Raji (cell line): Measurements from ENCODE around the gene CLEC1A.

Experiments used
- POLR2A ChIP-seq: IDR thresholded peaks from 2 replicates; pipeline ENCODE4 v1.6.1; 2011; ENCODE audit warnings: low read depth, low read length, control low read depth; ENCODE audit not compliant: insufficient read depth

The CLEC1A gene

DNA sequence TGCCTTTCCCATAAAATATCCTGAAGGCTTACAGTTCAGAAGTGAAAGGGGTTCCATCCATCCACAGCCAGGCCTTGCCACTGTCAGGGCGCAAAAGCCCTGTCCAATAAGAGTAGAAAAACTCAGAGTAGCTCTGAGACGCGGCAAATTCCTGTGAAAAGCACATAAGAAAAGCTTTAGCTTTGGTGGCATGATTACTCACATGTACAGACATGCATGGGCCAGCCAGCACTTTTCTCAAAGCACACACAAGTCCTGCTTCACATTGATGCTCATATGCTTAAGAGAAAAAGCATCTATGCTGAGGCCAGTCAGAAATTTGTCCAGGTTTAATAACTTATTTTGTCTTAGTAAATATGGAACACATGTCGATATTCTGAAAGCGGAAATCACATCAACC, 25.5 kb downstream of the CLEC1A start:
- no peak for TF ChIP-seq POLR2A

DNA sequence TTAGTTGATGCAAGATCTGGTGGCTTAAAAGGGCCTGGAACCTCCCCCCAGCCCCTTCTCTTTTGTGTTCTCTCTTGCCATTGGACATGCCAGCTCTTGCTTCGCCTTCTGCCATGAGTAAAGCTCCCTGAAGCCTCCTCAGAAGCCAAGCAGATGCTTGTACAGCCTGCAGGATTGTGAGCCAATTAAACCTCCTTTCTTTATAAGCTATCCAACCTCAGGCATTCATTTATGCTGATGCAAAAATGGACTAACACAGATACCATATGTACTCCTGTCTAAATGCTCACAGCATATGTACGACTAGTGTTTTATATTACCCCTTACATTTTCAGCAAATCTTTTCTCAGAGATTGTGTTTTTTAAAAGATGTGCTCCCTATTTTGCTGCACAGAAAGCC, 26.7 kb downstream of the CLEC1A start:
- TF ChIP-seq POLR2A: no peak

DNA sequence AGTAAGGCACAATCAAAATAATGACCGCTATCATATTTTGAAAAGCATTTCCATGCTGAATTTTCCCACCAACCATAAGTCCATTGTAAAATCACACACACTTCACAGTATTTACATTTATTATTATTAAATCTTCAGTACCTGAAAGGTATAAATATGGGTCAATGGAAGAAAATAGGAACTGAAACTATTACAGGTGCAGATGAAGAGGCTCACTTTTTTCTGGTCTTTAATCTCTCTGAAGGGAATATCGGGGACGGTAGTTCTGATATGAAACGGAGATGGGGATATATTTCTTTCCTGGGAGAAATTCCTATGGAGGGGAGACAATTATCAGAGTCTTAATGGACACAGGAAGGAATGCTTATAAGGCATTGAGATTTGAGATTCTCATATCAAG, 28.4 kb downstream of the CLEC1A start:
- no peak for TF ChIP-seq POLR2A

DNA sequence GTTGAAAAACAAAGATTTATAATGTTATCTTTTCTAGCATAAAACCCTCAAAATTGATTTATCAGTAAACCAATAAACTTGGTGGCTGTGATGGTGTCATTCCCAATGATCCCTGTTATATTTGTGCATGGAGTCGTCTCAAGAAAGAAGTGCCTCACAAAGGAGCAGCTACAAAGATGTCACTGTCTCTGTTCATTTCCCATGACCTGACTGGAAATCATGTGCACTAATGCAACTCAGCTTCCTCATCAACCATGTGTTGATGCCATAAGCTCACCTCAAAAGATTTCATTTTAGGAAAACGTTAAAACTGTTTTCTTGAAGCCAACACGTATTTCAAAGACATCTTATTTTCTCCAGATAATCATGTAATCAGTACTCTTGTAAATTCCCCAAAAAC, 28.8 kb downstream of the CLEC1A start:
- TF ChIP-seq POLR2A: no peak

DNA sequence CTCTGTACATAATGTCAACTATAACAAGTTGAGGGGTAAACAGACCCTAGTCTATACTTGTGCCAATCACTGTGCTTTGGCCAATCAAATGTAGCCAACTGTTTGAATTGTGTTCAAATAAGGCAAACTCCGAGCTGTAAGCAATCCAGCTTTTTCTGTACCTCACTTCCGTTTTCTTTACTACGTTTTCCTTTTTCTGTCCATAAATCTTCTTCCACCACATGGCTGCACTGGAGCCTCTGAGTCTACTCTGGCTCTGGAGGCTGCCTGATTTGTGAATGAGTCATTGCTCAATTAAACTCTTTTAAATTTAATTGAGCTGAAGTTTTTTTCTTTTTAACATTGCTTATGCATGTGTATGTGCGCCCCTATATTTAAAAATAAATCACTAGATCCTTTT, 29.7 kb downstream of the CLEC1A start:
- no peak for TF ChIP-seq POLR2A

DNA sequence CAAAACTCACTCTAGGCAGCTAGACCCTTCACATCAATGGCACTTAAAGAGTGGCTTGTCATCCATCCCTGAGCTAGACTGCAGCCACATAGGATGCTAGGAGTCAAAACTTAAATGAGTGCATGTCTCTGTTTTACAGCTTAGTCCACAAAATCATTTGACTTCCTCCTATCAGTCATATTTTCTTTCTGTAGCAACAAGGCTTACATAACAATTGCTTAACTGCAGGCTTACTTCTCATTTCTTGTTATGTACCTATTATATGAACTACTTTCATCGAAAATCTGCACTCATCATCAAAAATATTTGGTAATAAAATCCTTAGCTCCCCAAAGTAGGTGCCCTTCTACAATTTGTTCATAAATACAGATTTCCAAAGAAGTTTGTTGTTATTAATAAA, 30.1 kb downstream of the CLEC1A start:
- no peak for TF ChIP-seq POLR2A

DNA sequence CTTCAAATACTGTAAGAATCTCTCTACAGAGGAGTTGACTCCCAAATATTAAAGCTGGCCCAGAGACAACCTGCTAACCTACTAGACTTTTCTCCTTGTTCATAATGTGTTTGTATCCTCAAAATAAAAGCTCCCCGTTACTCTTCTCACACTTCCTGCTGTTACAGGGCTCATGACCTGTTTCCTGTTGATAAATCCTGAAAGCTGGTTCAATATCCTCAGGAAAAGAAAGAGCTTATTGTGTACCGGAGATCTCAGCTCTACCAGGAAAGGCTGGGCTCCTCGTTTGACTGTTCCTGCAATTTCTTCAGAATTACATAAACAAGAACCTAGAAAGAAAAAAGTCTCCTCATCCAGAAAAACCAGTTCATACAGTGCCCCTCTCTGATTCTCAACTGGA, 30.8 kb downstream of the CLEC1A start:
- no peak for TF ChIP-seq POLR2A

DNA sequence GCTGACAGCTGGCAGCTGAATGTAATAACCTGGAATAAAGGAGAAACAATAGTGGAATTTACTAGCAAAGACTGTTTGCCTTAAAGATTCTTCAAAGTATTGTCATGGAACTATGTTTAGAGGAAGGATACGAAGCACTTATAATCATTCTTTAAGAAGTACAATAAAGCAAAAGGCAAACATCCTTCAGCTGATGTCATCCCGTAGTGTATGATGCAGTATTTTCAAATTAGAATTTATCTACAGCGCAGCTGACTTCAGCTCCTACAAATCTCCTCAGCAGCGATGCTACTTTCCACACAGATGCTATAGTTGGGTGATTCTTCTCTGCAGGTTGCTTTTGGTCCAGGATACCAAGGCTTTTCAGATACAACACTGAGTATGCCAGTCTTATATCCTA, 31.5 kb downstream of the CLEC1A start:
- TF ChIP-seq POLR2A: no peak

DNA sequence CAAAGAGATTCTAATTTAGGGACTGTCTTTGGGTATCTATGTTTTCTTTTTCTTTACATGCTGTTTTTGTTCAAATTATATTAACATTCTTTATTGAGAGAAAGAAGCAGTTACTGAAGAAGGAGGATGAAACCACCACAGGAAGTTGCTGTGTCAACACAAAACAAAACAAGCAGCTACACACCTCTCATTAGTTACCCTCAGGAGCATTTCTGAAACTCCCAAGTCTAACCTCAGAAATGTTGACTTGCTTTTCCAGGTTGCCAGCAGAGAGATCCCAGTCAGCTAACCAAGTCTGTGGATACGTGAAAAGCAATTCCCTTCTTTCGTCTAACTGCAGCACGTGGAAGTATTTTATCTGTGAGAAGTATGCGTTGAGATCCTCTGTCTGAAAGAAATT, 33.5 kb downstream of the CLEC1A start:
- no peak for TF ChIP-seq POLR2A

DNA sequence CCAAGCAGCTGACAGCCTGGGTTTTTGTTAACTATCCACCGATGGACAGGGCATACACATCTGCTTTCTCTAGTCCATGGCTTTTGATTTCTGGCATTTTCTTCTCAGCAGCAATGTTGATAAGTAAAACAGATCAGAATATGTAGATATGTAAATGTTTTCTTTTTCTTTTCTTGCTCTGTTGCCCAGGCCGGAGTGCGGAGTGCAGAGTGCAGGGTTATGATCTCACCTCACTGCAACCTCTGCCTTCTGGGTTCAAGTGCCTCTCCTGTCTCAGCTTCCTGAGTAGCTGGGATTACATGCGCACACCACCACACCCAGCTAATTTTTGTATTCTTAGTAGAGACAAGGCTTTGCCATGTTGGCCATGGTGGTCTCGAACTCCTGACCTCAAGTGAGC, 40.4 kb downstream of the CLEC1A start:
- no peak for TF ChIP-seq POLR2A

DNA sequence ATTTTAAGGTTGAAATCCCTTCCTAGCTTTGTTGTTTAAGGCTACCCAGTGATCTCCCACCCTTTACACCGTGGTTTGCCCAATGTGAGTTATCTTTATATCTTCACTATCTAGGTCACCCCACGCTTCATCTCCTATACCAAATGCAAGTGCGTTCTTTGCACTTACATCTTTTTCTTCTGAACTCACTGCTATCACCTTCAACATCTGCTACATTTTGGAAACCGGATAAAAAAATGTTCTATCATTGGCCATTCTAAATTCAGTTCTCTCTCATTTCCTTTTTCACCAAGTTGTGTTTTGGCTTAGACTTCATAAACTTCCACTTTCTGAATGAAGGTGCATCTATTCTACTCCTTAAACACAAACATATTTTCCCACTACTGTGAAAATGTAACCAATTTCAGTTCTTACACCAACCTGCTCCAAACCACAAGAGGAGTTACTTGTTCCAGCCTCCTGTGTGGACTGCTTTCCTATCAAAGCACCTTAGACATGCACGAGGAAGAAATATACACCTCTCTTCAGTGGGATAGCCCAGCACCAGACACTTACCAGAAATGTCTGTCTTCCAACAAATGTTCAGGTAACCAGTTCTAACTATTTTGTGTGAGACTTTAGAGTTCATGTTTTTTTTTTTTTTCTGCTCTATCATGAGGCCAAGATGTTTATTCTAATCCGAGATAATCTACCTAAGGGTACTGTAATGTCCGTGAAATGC, 46.4 kb downstream of the CLEC1A start:
- no peak for TF ChIP-seq POLR2A

DNA sequence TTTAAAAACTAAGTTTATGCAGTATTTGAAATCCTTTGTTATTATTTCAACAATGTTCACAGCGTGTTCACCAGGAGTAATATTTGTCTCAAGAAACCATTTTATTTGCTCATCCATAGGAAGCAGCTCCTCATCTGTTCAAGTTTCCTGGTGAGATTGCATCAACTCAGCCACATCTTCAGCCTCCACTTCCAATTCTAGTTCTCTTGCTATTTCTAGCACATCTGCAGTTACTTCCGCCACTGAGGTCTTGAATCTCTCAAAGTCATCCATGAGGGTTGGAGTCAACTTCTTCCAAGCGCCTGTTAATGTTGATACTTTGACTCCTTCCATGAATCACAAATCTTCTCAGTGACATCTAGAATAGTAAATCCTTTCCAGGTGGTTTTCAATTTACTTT, 50.3 kb downstream of the CLEC1A start:
- TF ChIP-seq POLR2A: no peak

DNA sequence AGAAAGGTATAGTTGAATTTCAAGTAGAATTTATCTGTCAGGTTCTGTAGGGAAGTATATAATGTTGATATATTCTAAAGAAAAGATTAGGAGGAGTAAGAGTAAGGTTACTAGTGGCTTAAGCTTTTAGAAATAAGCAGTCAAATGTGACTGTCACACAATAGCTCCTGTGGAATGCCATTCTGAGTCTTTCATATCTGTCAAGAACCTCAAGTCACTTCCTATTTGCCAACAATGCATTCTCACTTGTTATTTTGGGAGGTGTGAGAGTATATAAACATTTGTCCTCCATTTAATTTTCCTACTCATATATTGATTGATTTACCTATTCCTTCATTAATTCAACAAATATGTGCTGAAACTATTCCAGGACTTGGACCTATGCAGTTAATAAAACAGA, 56.6 kb downstream of the CLEC1A start:
- no peak for TF ChIP-seq POLR2A

DNA sequence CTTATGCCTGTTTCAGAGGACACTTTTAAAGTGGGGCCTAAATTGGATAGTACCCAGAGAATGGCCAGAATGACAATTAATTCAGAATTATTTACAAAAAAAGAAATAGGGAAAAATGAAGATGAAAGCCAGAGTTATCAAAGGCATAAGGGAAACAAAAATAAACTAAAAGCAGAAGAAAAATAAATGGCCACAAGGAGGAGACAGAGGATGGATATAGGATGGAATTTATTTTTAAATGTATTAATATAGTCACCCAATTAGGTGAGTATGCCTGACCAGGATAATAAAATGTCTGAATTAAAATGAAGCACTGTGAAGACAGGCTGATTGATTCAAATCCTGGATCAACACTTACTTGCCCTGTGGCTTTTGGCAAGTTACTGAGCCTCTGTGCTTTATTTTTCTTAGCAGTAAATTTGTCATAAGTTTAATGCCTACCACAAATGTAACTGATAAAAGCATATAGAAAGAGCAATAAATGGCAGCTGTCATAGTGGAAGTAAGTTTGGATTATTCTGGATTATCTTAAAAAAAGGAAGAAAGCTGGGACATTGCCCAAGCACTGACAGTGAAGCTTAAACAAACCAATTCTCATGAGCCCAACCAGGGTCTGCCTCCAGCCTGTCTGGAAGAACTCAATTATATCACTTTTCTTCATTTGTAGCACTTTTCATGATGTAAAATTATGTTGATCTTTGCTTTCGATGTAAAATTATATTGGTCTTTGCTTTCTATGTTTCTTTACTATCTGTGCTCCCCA, 64.8 kb downstream of the CLEC1A start:
- TF ChIP-seq POLR2A: no peak

DNA sequence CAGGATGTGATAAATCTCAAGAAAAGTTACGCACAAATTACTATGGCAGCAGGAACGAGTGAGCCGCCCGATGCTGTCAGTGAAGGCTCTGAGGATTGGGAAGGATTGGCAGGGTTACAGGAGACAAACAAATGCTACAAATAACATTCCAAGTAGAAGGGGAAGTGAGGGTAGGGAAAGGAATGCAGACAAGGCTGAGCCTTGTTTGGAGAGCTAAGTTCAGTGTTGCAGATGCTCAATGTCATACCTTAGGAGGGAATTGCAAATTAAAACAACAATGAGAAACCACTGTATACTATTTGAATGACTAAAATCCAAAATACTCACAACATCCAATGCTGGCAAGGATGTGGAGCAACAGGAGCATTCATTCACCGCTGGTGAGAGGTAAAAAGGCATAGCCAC, 67.0 kb downstream of the CLEC1A start:
- TF ChIP-seq POLR2A: no peak

DNA sequence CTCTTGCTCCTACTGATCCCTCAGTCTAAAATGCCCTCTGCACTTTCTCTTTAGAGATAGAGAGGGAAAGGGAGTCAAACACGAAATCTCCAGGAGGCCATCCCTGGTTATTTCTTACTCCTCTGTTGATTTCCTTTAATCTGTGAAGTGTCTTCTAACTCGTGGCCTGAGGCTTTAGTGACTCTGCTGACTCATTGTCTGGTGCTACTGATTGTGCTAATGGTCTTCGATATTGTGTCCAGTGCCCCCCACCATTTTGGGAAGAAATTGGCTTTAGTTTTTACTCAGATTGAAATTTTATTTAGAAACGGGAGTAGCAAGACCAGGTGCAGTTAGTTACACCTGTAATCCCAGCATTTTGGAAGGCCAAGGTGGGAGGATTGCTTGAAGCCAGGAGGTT, 67.5 kb downstream of the CLEC1A start:
- TF ChIP-seq POLR2A: no peak

DNA sequence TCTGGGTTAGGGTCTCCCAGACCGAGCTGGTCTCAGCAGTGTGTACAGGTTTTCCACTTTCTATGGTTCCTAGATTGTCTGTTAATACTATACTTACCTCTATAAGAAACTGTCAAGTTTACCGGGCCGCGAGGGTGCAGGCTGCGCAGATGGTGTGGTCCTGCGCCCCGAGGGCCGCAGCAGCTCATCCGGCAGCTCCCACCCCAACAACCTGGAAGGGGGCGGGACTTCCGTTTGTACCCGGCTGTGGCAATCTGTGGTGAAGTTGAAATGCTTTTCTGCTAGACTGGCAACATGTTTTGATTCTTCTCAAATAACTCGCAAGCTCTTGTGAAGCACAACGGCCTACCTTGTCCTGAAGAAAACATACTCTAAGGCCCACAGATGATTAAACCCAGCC, 68.3 kb downstream of the CLEC1A start, which contains the start of gene CLEC9A:
Gene CLEC9A, plus strand, starts transcription at position 237 of the 400 bp plus-strand sequence. CDS start 22,006 bp downstream, outside the sequence.
- TF ChIP-seq POLR2A: no peak
